Ishikawa (cell line): ENCODE results near the gene TRHDE.

ENCODE experiments used
- CEBPB ChIP-seq: IDR thresholded peaks from 2 replicates; pipeline ENCODE4 v1.6.1; 2012
- CREB1 ChIP-seq: IDR thresholded peaks from 2 replicates; pipeline ENCODE4 v1.6.1; 2012; ENCODE audit warnings: low read depth
- EGR1 ChIP-seq: IDR thresholded peaks from 2 replicates; pipeline ENCODE4 v1.6.1; 2012
- EP300 ChIP-seq: IDR thresholded peaks from 2 replicates; pipeline ENCODE4 v1.6.1; 2012; ENCODE audit warnings: borderline replicate concordance
- FOXM1 ChIP-seq: IDR thresholded peaks from 2 replicates; pipeline ENCODE4 v1.6.1; 2012; ENCODE audit warnings: low read depth, borderline replicate concordance
- NFIC ChIP-seq: IDR thresholded peaks from 2 replicates; pipeline ENCODE4 v1.6.1; 2012
- RAD21 ChIP-seq: IDR thresholded peaks from 2 replicates; pipeline ENCODE4 v1.6.1; 2012; ENCODE audit warnings: low read depth
- TAF1 ChIP-seq: IDR thresholded peaks from 2 replicates; pipeline ENCODE4 v1.6.1; 2012; ENCODE audit warnings: low read depth, mild to moderate bottlenecking
- TCF12 ChIP-seq: IDR thresholded peaks from 2 replicates; pipeline ENCODE4 v1.6.1; 2012; ENCODE audit warnings: low read depth
- TEAD4 ChIP-seq: IDR thresholded peaks from 2 replicates; pipeline ENCODE4 v1.6.1; 2012
- YY1 ChIP-seq: IDR thresholded peaks from 2 replicates; pipeline ENCODE4 v1.6.1; 2012; ENCODE audit warnings: low read depth
- ZBTB7A ChIP-seq: IDR thresholded peaks from 2 replicates; pipeline ENCODE4 v1.6.1; 2012; ENCODE audit warnings: low read depth
- TF ChIP-seq, protein P1 (sequence below): IDR thresholded peaks from 2 replicates; pipeline ENCODE4 v1.6.1; 2012; ENCODE audit warnings: low read depth, mild to moderate bottlenecking
- TF ChIP-seq, protein P2 (sequence below): IDR thresholded peaks from 2 replicates; pipeline ENCODE4 v1.6.1; 2012
- TF ChIP-seq, protein P3 (sequence below): IDR thresholded peaks from 2 replicates; pipeline ENCODE4 v1.6.1; 2012

The TRHDE gene

DNA sequence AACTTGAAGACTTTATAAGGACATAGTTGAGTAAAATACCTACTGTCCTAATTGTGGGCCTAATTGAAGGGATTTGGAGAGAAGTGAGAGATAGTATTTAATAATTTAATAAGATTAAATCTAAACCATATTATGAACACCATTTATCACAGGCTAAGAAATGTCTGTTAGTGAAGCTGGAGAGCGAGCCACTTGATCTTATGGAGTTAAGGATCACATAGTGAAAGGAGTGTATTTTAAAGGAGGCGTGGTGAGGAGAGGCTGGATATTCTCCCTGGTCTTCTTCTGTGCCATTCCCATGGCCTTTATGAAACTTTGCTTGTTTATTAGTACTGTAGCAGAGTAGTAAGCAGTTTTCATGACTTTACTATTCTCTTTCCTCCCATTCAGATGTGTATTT lies 172.4 kb downstream of the TRHDE start:
- TF ChIP-seq FOXM1 (no peak), TCF12 (no peak)
- TF ChIP-seq, protein P1, sequence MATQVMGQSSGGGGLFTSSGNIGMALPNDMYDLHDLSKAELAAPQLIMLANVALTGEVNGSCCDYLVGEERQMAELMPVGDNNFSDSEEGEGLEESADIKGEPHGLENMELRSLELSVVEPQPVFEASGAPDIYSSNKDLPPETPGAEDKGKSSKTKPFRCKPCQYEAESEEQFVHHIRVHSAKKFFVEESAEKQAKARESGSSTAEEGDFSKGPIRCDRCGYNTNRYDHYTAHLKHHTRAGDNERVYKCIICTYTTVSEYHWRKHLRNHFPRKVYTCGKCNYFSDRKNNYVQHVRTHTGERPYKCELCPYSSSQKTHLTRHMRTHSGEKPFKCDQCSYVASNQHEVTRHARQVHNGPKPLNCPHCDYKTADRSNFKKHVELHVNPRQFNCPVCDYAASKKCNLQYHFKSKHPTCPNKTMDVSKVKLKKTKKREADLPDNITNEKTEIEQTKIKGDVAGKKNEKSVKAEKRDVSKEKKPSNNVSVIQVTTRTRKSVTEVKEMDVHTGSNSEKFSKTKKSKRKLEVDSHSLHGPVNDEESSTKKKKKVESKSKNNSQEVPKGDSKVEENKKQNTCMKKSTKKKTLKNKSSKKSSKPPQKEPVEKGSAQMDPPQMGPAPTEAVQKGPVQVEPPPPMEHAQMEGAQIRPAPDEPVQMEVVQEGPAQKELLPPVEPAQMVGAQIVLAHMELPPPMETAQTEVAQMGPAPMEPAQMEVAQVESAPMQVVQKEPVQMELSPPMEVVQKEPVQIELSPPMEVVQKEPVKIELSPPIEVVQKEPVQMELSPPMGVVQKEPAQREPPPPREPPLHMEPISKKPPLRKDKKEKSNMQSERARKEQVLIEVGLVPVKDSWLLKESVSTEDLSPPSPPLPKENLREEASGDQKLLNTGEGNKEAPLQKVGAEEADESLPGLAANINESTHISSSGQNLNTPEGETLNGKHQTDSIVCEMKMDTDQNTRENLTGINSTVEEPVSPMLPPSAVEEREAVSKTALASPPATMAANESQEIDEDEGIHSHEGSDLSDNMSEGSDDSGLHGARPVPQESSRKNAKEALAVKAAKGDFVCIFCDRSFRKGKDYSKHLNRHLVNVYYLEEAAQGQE = no peak
- TF ChIP-seq, protein P2, sequence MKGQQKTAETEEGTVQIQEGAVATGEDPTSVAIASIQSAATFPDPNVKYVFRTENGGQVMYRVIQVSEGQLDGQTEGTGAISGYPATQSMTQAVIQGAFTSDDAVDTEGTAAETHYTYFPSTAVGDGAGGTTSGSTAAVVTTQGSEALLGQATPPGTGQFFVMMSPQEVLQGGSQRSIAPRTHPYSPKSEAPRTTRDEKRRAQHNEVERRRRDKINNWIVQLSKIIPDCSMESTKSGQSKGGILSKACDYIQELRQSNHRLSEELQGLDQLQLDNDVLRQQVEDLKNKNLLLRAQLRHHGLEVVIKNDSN = no peak

DNA sequence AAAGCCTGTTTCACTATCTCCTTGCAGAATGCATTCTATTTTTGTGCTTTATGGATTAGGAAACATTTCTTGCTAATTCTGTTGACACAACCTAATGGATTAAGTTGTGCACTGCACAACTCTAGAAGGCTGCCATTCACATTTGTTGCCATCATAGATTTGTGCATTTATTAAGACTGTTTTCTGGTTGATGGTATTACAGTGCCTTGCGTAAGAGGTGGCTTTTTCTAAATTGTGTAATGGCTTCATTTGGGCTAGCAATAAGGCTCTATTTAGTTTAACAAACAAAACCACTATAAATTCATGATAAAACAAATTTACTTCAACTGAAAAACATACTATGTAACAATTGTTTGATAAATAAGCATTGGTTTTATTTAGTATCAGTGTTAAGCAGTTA lies 175.9 kb downstream of the TRHDE start:
- no peak for TF ChIP-seq YY1
- peak; percentile 39; the same call in 1 of the 2 replicates for TF ChIP-seq CEBPB

DNA sequence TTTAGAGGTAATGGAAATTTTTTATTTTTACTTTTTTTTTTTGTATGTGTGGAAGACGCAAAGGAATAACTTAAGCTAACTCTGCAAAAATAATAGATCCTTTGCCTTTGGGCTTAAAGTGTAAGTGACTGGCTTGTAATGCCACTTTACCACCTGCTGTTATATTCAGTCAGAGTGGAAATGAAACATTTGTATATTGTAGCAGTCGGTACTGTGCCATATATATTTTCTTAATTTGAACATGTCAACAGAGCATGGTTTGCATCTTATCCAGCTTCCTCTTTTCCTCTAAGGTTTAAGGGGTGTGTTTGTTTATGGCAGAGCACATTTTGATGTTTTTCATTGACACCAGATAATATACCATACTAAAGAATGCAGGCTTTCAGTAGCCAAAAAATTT lies 176.6 kb downstream of the TRHDE start:
- TF ChIP-seq, protein P1 = no peak
- TF ChIP-seq FOXM1 (no peak), CREB1 (no peak), YY1 (no peak), CEBPB (no peak), ZBTB7A (no peak), TAF1 (no peak)
- TF ChIP-seq, protein P3, sequence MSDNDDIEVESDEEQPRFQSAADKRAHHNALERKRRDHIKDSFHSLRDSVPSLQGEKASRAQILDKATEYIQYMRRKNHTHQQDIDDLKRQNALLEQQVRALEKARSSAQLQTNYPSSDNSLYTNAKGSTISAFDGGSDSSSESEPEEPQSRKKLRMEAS = no peak

GRCh38 chr12:72453066-72453465 lies 180.9 kb downstream of the TRHDE start:
- no peak for TF ChIP-seq YY1
- TF ChIP-seq ZBTB7A = no peak
- no peak for TF ChIP-seq NFIC
- no peak for TF ChIP-seq CEBPB
- no peak for TF ChIP-seq FOXM1
- TF ChIP-seq TCF12 = no peak
- TF ChIP-seq, protein P2 = no peak
- no peak for TF ChIP-seq EGR1
- TF ChIP-seq TEAD4 = no peak
- no peak for TF ChIP-seq RAD21
- TF ChIP-seq EP300 = no peak
- TF ChIP-seq TAF1 = no peak
- no peak for TF ChIP-seq CREB1

DNA sequence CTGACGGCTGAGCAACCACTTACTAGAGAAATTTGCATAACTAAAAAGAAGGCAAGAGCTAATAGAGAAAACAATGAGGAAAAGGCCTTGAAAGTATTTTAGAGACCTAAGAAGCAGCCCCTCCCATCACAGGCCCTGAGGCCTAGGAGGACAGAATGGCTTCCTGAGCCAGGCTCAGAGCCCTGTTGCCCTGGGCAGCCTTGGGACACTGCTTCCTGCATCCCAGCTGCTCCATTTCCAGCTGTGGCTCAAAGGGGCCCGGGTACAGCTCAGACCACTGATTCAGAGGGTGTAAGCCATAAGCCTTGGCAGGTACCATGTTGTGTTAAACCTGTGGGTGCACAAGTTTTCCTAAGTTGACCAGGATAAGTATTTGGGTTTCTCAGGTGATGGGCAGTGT lies 181.4 kb downstream of the TRHDE start:
- TF ChIP-seq, protein P2 = no peak
- TF ChIP-seq ZBTB7A (no peak), NFIC (no peak), TEAD4 (no peak), CREB1 (no peak), EGR1 (no peak), TAF1 (no peak)
- TF ChIP-seq, protein P3 = no peak

DNA sequence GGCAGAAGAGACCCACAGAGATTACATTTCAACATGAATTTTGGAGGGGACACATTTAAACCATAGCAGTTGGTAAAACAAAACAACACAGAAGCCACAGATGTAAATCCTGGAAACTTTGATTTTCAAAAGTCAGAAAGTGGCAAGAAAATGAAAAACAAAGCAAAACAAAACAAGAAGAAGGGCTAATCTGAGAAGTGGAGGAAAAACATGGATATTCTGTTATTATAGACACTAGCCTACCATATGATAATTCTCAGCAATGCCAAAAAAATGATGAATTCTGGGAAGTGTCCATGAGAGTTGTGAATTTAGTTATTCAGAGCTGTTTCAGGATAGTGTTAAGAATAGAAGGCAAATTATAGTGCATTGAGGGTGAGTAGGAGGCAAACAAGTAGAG lies 192.3 kb downstream of the TRHDE start:
- TF ChIP-seq TAF1 (no peak), RAD21 (no peak), TEAD4 (no peak), YY1 (no peak), EGR1 (no peak), NFIC (no peak), ZBTB7A (no peak), EP300 (no peak), FOXM1 (no peak), CEBPB (no peak), TCF12 (no peak), CREB1 (no peak)
- TF ChIP-seq, protein P1 = no peak
- TF ChIP-seq, protein P3 = no peak
- TF ChIP-seq, protein P2 = no peak
